HUDEP-2 (cell line): Measurements from ENCODE around the gene CCDC85C.

Experiments used
- DNase-seq, 76 experiments: peaks; one replicate each; lab custom pipeline; 2025; ENCODE audit not compliant: unreplicated experiment in 76 of 76; lab: John Stamatoyannopoulos, UW

The CCDC85C gene

DNA sequence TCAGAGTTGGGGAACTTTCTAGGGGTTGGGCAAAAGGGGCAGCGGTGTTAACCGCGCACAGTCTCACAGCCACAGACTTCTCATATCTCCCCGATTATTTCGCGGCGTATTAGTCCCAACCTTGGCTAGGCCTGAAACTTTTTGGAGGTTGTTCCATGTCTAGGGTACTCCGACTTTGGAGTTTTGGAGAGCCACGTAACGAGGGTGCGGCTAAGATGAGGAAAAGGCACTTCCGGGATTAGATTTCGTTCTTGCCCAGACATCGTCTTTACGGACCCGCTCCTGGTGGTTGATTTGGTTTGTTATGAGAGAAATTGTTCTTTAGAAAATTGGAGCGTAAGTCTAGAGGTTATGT lies 122.3 kb downstream of the CCDC85C start:
- peak in 1 of 76 experiments; percentile 14 for DNase-seq

DNA sequence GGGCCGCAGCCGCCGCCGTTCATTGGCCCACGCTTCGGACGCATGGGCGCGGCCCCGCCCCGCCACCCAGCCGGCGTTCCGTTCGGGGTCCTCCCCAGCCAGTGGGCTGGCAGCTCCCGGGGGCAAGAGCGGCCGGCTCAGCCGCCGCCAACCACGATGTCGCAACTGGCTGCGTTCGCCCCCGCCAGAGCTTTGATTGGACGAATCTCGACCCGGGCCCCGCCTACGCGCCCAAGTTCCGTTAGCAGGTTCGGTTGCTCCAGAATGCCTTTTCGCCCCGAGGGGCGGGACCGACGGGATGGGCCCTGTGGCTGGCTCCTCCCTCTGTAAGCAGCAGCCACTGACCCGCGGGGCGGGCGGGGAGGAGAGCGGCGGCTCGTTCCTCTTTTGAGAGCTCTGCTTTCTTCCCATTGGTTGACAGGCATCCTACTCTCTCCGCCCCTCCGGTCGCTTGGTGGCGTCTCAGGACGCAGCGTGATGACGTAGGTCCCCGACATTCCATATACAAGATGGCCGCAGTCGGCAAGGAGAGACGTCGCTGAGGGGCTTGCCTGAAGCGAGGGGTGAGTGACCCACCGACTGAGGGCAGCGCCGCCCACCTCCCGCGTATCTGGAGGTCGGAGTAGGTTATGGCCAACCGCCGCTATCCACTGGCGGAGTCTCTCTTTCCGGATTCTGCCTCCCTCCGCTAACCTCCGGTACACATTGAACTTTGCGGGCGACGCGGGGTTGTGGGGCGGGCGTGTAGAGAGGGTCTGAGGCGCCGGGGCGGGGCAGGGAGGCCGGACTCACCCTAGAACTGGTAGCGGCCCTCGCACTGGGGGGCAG lies 122.9 kb downstream of the CCDC85C start, which contains the start of gene CCNK:
Gene CCNK (plus strand): TSS at position 493 of the 828 bp plus-strand sequence. CDS start 11,269 bp downstream, outside the sequence.
- peak; percentile 61 to 100 (median 99) for DNase-seq

- DNase-seq, result peak in 18 of 76 experiments; percentile 3 to 43 (median 18)
These were observed 123.8 kb downstream of the CCDC85C start, which contains the start of gene SETD3 for GRCh38 chr14:99479906-99480869. TSS of gene SETD3 (minus strand) at chr14:99480859. CDS start at chr14:99465805, 15,054 bp downstream.

DNA sequence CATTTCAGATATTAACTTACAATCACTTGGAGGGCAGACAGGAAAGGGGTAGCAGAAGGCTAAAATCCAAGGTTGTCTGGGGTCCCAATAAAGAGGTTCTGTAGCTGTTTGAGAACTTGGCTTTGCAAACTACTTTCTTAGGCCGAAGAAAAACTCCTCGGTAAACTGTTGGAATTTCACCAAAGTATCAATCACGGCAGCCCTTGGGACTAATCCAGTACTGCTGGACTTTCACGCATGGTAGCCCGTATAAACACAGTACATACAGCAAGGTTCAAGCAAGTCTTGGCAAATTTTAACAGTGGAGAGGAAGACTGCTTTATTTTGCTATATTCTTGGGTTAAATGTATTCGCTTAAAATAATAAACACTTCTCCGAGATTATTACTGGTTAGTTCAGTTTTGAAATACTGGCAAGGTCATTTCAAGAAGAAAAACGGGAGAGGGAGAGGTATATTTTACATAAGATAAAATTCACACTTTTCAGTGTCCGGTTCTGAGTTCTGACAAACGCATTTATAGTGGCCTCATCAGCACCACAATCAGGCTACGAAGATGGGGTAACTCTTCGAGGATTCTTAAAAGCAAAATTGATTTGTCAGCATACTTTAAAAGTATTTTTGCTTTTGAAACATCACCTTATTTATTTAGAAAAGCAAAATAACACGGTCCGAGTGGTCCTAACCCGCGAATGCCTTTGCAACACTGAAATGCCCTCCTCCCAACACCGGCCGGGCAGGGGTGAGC lies 124.7 kb downstream of the CCDC85C start:
- DNase-seq, result peak in 1 of 76 experiments; percentile 43

DNA sequence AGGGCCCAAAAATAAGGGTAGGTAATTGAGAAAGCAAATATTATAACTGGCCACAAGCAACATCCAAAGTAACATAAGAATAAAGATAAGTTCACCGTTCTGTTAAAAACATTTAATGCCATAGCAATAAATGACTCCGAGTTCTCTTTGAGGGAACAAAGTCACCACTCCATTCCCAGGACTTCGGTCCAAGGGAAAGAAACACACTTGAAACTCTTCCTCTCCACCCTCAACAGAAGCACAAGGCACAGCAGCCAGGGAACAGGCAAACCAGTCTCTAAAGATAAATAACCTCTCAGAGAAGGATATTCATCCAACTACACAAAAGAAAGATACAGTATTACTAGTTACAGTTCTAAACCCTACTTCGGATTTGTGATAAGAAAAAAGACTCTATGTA lies 125.9 kb downstream of the CCDC85C start:
- no peak for DNase-seq

DNA sequence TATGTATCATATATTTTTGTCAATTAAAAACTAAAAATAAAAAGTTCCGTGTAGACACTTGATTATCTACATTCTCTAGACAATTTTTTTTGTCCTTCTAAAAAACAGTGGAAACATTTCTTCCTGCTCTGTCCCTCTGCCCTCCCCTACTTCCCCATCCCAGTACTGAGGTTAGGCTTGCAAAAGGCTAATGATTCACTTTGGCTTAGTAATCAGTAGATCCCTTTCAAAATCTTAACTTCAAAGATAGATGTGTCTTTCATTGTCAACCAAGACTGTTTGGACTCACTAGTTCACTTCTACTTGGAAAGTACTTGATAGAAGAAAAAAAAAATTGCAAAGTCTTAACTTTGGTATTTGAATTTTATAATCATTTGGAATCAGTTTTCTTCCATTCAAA lies 127.1 kb downstream of the CCDC85C start:
- no peak for DNase-seq

DNA sequence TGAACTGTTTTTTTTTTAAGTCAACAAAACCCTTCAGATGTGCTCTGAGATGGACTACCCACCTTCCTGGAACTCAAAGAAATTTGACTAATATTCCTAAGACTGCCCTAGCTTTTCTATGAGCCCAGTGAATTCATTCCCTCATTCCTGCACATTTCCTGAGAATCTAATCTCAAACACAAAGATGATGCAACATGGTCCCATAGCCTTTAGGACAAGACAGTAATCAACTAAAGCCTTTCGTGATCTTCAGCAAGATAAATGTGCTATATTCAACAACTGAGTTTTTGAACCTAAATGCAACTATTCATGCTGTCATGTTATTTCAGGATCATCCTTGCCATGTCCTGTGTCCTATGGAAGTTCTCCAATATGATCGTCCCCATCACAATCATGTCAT lies 128.3 kb downstream of the CCDC85C start:
- no peak for DNase-seq

DNA sequence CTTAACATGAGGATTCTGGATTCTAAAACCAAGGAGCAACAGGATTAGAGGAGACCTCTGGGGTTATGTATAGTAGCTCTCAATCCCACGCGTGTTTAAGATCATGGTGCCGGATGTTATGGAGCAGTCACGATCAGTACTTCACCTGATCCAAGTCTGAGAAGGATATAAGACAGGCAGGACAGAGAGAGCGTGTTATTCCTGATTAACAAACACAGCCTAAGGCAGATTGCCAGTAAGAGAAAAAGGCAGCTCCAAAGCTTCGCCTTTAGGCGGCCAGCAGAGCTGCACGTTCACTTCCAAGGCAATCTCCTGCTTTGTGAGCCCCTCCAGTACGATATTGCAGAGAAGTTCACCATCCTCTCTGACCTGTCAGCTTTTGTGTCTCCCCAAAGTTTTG lies 128.8 kb downstream of the CCDC85C start:
- peak in 1 of 76 experiments; percentile 2 for DNase-seq

DNA sequence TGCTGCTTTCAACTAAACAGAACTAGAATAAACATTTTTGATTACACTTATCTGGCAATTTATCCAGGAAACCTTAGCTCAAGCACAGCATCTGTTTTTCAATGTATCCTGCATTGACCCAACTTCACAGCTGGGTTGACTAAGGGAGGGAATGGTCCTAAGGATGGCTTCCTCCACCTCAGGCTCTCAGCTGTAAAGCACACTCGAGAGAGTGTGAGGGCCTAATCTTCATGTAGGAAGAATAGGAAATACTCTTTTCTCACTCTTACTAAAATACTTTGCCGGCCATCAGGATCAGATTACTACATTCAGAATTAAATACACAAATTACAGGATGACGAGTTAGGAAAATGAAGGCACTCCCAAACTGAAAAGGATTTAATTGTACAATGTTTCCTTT lies 130.5 kb downstream of the CCDC85C start:
- no peak for DNase-seq

- DNase-seq, result no peak
These were observed 131.1 kb downstream of the CCDC85C start for GRCh38 chr14:99472937-99473336.

DNA sequence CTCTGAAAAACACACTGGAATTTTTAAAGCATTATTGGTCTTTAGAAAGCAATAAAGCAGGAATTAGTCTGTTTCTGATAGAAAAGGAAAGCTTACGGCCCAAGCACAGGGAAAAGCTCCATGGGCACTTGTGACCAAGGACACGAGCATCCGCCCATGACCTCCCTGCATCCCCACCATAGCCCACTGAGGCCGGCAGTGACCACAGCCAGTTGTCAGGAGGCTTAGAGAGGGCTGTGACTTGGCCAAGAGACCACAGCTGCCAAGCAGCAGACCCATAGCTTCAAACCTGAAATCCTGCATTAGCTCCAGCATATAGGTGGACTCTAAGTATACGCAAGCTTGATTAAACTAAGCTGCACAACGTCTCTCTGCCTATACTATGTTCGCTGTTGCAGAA lies 132.3 kb downstream of the CCDC85C start:
- no peak for DNase-seq

- DNase-seq, result no peak
These were observed 135.0 kb downstream of the CCDC85C start for GRCh38 chr14:99468836-99469592.

- no peak for DNase-seq
These were observed 135.9 kb downstream of the CCDC85C start for GRCh38 chr14:99468081-99468480.

GRCh38 chr14:99467336-99468078 lies 136.5 kb downstream of the CCDC85C start:
- DNase-seq, result peak in 15 of 76 experiments; percentile 11 to 34 (median 21)

DNA sequence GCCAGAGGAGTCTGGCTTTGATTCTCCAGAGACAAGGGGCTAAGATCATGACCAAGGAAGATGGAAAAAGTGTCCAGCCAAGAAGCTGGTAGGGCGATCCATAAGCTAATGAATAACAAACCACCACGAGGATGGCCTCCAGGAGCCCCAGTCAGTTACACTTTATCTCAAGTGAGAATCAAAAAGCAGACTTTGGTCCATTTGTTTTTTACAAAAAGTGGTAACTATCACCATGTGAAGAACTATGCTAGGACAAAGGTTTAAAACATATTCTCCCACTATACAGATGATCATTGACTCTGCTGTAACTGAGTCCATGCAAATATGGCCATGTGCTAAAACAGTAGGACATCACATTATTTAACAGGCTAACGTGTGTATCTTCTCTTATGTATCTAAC lies 137.2 kb downstream of the CCDC85C start:
- no peak for DNase-seq

GRCh38 chr14:99465288-99465687 lies 138.7 kb downstream of the CCDC85C start:
- DNase-seq, result no peak

GRCh38 chr14:99463974-99464373 lies 140.0 kb downstream of the CCDC85C start:
- no peak for DNase-seq

- DNase-seq, result no peak
These were observed 141.8 kb downstream of the CCDC85C start for GRCh38 chr14:99462210-99462609.

GRCh38 chr14:99461411-99462085 lies 142.5 kb downstream of the CCDC85C start:
- DNase-seq, result no peak
